Globus pallidus (tissue), 1 donor: Measurements from ENCODE around the gene ERN1.
A peak's percentile ranks its signal among the peaks of the same experiment; 100 is the strongest.
"Not testable (repeated sequence)": the region's sequence is repeated elsewhere in the genome, so short reads cannot be mapped to it uniquely, and the experiment has no call there.

Source experiments
- DNase-seq: peaks from one replicate; pipeline ENCODE4 v3.0.0-alpha.2; 2015; ENCODE audit warnings: low spot score

The ERN1 gene

GRCh38 chr17:64135000-64135399 is 5.1 kb upstream of the ERN1 start:
- no peak for DNase-seq

DNA sequence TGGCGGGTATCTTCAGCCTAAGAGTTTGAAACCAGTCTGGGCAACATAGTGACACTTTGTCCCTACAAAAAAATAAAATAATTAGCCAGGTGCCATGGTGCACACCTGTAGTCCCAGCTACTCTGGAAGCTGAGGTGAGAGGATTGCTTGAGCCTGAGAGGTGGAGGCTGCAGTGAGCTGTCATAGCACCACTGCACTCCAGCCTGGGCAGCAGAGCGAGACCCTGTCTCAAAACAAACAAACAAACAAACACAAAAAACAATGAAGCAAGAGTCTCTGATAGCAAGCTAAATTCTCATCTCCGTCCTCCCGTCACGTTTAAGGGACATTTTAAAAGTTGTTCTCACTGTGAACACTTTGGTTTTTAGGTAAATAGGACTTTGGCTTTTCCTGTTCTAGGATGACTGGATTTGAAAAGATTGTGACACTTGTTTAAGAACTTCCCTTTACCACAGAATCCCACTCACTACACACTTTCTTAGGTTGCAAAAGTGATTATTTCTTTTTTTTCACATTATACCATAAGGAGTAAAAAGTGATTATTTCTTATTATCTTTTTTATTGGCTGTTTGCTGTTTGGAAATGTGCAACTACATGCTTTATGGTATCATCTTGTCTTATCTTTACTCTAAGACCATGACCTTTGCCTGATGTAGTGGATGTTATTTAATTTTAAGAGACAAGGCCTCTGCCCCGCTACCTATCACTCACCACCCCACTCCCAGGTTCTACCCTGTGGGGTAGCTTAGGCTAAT is 4.4 kb upstream of the ERN1 start:
- DNase-seq, result no peak

DNA sequence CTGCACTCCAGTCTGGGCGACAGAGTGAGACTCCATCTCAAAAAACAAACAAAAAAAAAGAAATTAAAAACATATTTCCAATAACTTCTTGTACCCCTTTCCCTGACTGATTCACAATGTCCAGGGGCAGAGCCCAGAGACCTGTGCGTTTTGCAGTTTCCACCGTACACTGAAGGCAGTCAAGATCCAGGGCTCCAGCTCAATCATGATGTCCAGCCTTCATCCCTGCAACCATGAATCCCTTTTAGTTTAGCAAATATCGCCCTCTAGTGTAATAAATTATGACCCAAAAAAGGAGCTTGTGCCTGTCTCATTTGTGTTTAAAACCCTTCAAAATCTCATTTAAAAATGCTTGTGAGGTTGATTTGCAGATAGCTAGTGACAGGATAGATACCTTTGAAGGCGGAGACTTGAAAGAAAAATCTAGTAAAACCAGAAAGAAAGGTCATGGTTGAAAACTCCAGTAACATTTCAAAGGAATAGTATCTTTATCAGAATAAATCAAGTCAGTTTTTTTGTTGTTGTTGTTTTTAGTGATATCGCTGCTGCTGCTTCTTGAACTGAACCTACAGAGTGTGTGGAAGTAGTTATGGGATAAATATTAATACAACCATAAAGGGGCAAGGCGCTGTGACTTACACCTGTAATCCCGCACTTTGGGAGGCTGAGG is 3.7 kb upstream of the ERN1 start:
- peak; percentile 66 for DNase-seq

GRCh38 chr17:64131606-64132270 is 1.8 kb upstream of the ERN1 start:
- DNase-seq, result no peak

DNA sequence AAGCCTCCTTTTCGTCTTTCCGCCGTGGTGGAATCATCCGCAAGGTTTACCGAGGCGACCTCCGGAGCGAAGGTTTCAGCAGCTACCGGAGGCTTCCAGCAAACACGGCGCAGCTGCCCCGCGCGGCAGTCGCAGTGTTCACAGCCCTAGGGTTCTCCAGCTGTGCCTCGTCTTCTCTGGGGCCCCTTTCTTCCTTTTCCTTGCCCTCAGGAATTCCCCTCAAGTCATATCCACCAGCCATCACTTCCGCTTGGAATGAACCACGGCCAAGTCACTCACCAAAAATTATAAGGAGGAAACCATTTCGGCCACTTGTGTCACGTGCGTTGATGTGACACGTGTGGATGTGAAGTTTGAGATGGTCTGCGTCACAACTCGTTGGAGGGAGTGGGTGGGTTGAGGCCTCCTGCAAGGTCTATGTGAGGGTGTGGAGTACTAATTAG is 636 bp upstream of the ERN1 start:
- DNase-seq, result no peak

- no peak for DNase-seq
Measured at GRCh38 chr17:64129515-64129764, 504 bp downstream of the ERN1 start.

GRCh38 chr17:64128787-64129514 is 993 bp downstream of the ERN1 start:
- DNase-seq, result no peak

DNA sequence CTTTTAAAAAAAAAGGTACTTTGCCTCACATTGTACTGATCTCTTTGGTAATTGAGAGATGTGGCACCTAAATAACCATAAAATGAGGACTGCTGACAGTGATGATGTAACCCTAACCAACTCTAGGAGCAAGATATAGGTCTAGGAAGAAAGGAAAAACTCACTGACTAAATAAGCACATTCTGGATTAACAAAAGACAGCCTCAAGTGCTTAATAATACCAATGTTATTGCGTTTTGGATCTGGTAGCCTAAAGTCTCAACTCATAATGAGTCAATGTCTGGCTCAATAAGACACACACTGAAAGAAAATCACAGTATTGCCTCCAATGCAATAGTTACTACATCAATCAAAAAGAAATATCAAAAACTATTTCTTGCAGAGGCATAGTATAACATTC is 3.0 kb downstream of the ERN1 start:
- no peak for DNase-seq

DNA sequence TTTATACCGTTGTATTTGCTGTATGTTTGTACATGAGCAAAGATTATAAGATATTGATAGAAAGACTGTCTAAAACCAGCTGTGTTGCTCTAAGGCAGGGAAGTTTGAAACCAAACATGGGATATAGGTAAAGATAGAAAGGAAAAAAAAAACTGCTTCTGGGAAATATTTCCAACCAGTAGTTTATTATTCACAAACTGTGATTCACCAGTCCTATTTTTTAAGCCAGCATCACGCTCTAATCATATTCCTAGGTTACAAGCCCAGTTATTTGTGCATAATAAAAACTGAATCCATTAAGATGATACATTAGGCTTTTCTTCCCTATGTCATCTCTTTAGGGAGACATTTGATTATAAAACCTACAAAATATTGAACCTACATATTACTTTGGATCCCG is 4.0 kb downstream of the ERN1 start:
- DNase-seq, result no peak

DNA sequence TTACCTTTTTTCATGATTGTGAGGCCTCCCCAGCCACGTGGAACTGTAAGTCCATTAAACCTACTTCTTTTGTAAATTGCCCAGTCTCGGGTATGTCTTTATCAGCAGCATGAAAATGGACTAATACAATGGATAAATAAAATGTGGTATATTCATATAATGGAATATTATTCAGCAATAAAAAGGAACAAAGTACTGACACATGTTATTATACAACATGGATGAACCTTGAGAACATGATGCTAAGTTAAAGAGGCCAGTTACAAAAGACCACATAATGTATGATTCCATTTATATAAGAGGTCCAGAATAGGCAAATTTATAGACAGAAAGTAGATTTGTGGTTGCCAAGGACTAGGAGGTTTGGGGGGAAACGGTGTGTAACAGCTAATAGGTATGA is 5.3 kb downstream of the ERN1 start:
- DNase-seq, result no peak

DNA sequence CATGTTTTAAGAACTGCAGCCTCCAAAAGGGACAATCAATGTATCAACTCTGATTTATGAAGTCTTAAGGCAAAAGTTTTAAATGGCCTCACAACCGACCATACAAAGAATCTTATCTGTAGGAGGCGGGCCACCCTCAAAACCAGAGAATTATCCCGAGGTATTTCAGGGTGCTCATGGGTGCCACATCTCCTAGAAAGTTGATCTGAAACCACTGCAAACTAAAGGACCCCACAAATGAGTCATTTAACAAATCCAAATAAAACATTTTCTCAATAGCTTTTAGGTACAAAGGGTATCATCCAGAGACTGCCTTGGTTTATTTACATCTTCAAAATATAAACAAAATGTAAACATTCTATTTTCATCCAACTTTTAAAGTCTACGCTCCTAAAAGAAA is 6.8 kb downstream of the ERN1 start:
- no peak for DNase-seq

DNA sequence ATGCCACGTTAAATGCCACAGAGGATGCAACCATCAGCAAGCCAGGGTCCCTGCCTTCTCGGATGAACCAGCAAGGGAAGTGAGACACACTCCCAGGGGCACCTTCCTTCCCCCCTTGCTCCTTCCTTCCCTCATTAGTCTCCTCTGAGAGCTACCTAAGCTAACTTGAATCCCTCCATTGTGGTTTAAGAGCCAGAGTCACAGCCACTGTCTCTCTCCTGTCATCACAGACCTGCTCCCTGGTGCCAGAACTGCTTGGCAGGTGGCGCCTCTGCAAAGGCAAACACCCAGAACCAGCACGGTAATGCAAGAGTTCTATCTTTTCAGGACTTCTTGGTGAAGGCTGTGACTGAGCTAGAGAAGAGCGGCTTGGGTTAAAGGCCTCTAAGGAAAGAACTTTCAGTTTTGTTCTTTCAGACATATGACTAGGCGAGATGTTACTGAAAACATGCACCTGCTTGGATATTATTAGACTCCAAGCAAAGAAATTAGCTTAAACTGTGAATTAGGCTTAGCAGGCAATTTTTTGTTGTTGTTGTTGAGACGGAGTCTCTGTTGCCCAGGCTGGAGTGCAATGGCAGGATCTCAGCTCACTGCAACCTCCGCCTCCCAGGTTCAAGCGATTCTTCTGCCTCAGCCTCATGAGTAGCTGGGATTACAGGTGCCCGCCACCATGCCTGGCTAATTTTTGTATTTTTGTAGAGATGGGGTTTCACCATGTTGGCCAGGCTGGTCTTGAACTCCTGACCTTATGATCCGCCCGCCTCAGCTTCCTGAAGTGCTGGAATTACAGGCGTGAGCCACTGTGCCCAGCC is 8.8 kb downstream of the ERN1 start:
- not testable (repeated sequence) for DNase-seq

GRCh38 chr17:64120159-64120810 is 9.7 kb downstream of the ERN1 start:
- no peak for DNase-seq

DNA sequence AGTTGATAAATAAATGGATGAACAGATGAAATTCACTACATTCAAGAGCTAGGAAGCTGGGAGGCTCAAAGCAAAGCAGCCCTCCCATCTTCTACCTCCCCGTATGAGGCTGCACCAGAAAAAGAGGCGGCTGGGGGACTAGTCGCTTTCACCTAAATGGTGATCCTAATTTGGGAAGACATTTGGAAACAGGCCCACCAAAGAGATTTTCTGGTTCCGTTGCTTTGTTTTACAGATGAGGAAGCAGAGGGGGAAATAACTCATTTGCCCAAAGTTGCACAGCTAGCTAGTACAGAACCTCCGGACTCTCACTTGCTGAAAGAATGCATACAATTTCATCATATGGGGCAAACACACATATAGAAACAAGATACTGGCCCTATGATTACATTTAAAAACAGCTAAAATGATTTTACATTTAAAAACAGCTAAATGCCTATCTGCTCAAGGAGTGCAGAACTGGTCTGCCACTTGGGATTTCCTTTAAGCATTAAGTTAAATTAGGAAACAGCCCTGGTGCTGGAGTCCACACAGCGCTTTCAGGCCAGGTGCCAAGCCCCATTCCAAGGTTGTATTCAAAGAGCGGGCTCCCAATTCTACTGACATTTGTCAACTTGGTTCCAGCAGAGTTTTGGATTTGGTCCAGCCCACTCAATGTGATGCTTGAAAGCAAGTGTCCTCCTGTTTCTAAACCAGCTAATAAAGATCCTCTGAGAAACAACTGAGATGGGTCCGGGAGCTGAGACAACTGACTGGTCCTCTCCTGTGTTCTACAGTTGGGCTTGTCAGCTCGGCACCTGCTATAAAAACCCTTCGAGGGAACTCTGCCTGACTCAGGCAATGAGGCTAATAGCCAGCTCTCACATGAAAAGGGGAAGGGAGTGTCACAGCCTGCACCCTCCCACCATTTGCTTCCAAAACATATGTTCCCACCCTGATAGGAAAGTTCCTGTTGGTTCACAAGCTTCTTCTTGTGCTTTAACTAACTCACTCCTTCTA is 11.7 kb downstream of the ERN1 start:
- DNase-seq, result no peak

GRCh38 chr17:64115822-64116534 is 14.0 kb downstream of the ERN1 start:
- no peak for DNase-seq

- no peak for DNase-seq
Measured at GRCh38 chr17:64115043-64115698, 14.8 kb downstream of the ERN1 start.

DNA sequence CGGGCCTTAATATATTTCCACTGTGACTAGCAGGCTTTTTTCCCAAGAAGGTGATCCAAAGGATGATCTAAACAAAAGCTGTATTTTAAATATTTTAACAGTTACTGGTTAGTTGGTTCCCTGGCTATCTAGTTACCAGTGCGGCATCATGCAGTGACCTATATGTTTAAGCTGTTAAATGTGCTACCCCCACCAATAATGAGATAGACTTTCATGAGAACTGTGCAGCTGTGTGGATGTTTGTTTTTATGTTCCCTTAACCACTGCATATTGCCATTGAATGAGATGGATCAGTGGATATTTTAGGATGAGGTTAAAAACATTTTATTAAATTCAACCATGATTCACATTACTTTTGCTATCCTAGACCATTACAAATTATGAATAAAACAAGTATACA is 16.9 kb downstream of the ERN1 start:
- no peak for DNase-seq

- DNase-seq, result no peak
Measured at GRCh38 chr17:64111831-64112230, 18.1 kb downstream of the ERN1 start.
